C4-2B (cell line): Measurements from ENCODE around the gene SRPK1.
"Not testable (repeated sequence)": the region's sequence is repeated elsewhere in the genome, so short reads cannot be mapped to it uniquely, and the experiment has no call there.

Experiments
- ZFX ChIP-seq: fragments of 450-650 bp; IDR thresholded peaks from 2 replicates; pipeline ENCODE4 v1.6.1; 2017
- TF ChIP-seq, protein P1 (sequence below): fragments of 450-650 bp; conservative IDR thresholded peaks from 2 replicates; pipeline ENCODE4 v1.5.1; 2017; ENCODE audit warnings: mild to moderate bottlenecking

DNA sequence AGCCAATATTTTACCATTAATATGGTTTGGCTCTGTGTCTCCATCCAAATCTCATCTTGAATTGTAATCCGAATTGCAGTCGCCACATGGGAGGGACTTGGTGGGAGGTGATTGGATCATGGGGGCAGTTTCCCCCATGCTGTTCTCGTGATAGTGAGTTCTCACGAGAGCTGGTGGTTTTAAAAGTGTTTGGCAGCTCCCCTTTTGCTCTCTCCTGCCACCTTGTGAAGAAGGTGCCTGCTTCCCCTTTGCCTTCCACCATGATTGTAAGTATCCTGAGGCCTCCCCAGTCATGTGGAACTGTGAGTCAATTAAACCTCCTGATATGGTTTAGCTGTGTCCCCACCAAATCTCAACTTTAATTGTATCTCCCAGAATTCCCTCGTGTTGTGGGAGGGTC, 18.4 kb upstream of the SRPK1 start:
- TF ChIP-seq, protein P1, sequence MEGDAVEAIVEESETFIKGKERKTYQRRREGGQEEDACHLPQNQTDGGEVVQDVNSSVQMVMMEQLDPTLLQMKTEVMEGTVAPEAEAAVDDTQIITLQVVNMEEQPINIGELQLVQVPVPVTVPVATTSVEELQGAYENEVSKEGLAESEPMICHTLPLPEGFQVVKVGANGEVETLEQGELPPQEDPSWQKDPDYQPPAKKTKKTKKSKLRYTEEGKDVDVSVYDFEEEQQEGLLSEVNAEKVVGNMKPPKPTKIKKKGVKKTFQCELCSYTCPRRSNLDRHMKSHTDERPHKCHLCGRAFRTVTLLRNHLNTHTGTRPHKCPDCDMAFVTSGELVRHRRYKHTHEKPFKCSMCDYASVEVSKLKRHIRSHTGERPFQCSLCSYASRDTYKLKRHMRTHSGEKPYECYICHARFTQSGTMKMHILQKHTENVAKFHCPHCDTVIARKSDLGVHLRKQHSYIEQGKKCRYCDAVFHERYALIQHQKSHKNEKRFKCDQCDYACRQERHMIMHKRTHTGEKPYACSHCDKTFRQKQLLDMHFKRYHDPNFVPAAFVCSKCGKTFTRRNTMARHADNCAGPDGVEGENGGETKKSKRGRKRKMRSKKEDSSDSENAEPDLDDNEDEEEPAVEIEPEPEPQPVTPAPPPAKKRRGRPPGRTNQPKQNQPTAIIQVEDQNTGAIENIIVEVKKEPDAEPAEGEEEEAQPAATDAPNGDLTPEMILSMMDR, result peak; percentile 6; the same call in 1 of the 2 replicates
- TF ChIP-seq ZFX, result not testable (repeated sequence)
